Stimulated activated CD4-positive, alpha-beta T cell treated with anti-CD3 and anti-CD28 coated beads, Interleukin-2, amount 100 ng/mL, for 24 hours (primary cell): ENCODE measurements around the gene CUTA.

Experiments
- DNase-seq, 2 donors: peaks; one replicate each; pipeline ENCODE4 v3.0.0-alpha.2; 2020

Gene CUTA

DNA sequence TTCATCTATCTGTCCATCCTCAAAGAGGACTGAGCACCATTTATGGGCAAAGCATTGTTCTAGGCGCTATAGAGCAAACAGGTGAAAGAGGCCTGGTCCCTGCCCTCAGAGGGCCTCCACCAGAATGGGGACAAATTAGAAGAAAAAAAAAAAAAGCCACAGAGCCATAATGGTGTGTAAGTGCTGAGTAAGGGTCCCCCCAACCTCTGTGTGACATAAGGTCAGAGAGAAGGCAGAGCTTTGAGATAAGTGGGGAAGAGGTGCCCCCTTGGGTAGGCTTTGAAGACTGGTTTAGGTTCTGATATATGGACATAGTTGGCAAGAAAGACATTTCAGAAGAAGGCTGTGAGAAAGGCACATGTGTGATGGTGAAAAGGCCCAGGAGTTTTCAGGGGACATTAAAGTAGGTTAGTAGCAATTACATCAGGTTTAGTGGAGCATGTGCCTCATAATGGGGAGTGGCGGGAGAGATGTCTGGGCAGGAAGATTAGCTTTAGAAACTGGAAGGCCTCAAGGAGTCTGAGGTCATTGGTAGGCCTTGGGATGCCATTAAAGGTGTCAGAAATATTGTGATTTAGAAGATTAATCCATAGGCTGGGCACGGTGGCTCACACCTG, 21.2 kb upstream of the CUTA start:
- DNase-seq: no peak

DNA sequence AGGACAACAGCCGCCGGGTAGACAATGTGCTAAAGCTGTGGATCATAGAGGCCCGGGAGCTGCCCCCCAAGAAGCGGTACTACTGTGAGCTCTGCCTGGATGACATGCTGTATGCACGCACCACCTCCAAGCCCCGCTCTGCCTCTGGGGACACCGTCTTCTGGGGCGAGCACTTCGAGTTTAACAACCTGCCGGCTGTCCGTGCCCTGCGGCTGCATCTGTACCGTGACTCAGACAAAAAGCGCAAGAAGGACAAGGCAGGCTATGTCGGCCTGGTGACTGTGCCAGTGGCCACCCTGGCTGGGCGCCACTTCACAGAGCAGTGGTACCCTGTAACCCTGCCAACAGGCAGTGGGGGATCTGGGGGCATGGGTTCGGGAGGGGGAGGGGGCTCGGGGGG, 19.8 kb upstream of the CUTA start:
- no peak for DNase-seq

DNA sequence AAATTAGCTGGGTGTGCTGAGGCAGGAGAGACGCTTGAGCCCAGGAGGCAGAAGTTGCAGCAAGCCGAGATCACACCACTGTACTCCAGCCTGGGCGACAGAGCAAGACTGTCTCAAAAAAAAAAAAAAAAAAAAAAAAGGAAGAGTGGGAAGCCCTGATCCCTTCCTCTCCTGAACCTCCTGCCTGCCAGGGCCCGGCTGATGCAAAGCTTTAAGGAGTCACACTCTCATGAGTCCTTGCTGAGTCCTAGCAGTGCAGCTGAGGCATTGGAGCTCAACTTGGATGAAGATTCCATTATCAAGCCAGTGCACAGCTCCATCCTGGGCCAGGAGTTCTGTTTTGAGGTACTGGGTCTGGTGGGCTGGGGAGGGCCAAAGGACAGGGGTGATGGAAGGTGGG, 17.1 kb upstream of the CUTA start:
- DNase-seq: no peak

DNA sequence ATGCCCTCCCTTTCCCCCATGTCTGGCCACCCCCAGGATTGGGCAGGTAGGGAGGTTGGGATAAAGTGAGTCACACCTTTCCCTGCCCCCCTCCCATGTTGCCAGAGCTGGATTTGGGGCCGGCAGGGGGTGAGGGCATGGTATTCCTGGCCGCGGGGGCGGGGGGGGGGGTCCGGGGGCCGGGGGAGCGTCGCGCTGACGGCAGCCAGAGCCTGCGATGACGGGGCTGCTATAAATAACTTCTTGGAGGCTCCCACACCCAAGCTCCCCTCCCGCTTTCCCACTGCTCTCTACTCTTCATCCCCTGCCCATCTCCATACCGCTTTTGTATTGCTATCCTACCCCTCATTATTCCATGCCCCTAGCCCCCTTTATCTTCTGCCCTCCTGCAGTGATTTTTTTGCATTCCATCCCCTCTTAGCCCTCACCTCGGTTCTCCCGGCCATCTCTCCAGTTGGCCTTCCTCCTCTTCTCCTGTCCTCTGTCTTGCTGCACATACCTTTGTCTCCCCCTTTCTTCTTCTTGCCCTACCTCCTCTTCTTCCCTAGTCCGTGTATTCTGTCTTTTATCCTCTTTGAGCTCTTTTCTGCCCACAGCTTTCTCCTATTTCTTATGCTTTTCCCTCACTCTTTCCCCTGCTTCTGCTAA, 15.8 kb upstream of the CUTA start:
- no peak for DNase-seq

DNA sequence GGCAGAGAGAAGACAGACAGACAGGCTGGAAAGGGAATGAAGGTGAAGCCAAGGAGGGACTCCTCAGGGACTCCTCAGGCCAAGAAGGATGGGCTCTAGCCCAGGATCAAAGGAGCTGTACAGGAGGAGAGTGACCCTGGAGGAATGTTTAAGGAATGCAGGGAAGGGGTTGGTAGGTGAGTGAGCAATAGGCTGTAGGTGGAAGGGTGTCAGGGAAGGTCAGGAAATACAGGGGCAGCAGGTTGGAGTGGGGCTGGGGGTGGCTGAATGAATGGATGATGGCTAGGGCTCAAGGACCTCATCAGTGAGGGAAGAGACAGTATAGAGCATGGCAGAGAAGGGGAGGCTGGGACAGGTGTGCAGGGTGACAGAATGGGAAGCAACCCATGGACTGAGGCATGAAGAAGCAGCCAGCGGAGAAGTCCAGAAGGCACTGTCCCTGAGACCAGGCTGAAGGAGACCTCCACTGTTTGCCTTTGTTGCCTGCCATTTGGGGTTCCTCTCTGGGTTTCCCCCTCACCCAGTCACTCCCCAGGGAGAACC, 15.2 kb upstream of the CUTA start:
- no peak for DNase-seq

DNA sequence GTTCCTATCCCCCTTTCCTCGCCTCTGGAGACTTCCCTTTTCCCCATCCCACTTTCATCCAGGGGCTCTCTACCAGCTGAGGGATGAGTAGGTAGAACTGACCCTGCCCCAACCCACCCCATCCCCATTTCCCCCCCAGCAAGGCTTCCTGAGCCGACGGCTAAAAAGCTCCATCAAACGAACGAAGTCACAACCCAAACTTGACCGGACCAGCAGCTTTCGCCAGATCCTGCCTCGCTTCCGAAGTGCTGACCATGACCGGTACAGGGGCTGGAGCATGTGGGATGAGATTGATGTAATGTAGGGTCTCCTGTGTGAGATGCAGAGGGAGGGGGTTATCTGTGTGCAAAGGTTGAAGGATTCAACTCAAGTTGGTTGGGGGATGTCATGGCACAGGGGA, 14.6 kb upstream of the CUTA start:
- no peak for DNase-seq

DNA sequence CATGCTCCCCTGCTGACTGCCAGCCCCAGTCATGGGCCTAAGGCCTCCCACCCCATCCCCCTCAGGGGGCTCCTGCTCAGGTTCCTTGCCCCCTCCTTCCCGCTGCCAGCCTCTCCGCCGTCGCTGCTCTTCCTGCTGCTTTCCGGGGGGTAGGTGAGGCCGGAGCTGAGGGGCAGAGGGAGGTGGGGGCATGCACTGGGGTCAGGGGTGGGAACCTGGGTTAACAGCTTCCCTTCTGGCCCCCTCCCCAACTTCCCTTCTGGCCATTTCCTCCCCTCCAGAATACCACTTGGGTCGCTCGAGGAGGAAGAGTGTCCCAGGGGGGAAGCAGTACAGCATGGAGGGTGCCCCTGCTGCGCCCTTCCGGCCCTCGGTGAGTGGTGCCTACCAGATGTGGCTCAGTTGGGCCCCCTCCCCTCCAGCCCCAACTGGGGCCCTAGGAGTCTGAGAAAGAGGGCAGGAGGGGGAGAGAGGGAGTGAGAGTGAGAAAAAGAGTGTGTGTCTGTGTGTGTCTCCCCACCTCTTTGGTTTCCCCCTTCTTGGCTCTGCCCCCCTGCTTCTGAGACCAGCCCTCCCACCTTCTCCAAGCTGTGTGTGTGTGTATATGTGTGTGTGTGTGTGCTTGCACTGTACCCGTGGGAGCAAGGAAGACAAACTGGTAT, 14.1 kb upstream of the CUTA start:
- DNase-seq: no peak

DNA sequence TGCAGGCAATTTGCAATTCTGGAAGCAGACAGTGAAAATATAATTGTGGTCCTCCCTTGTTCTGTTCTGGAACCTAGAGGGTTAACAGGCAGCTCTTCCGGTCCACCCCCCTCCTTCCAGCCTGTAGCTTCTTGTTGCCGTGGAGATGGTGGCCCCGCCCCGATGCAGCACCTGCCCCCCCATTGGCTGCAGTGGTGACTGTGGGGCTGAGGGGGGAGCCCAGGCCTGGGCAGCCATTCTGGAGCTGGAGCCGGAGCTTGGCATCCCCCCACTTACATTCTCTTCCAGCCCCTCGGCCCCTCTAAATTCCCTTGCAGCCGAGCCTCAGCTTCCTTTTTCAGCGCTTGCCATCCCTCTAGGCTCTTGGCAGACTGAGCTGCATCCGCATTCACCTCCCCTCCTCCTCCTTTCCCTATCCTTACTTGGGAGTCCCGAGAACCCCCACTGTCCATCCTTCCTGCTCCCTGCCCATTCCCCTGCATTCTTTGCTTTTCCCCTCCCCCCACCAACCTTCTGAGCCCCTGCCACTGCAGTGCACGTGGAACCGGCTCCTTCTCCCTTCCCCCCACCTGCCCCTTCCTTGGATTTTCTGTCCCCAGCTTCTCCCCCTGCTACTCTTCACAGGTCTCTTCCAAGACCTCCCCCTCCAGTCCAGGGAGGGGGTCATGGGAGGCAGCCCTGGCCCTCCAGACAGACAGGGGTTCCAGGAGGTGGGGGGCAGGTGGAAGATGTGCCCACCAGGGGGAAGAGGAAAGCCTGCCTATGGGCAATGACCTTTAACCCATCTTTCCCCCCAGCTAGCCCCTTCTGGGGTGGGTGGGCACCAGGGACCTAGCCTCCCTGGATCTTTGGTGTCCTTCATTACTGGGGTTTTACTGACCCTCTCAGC, 13.3 kb upstream of the CUTA start:
- DNase-seq: peak; percentile 79 to 80

DNA sequence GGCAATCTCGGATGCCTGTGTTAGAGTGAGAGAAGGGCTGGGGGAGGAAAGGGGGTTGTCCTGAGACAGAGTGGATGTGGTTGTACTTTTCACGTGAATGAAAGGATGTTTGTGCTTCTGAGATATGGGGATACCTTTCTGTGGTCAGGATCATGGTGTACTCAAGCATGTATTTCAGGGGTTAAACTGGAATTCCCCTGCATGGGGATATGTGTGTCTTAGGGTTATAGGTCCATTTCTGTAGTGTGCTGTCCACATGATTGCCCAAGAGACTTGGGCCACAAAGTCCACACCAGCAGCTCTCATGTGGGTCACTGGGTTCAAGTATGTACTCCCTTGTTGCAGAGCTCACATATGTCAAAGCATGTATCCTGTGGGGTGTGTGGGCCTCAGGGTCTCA, 12.4 kb upstream of the CUTA start:
- DNase-seq: no peak

DNA sequence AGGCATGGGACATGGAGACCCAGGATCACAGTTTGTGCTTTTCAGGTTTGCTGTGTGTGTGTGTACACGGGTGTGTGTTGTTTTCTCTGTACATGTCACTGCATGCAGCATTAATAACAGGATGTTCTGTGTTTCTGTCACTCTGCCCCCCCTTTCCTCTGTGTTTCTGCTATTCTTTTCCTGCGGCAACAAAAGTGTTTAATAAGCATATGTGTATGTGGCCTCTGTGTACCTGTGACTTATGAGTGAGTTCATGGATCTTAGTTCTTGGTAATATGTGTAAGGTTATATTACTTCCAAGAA, 11.8 kb upstream of the CUTA start:
- no peak for DNase-seq

DNA sequence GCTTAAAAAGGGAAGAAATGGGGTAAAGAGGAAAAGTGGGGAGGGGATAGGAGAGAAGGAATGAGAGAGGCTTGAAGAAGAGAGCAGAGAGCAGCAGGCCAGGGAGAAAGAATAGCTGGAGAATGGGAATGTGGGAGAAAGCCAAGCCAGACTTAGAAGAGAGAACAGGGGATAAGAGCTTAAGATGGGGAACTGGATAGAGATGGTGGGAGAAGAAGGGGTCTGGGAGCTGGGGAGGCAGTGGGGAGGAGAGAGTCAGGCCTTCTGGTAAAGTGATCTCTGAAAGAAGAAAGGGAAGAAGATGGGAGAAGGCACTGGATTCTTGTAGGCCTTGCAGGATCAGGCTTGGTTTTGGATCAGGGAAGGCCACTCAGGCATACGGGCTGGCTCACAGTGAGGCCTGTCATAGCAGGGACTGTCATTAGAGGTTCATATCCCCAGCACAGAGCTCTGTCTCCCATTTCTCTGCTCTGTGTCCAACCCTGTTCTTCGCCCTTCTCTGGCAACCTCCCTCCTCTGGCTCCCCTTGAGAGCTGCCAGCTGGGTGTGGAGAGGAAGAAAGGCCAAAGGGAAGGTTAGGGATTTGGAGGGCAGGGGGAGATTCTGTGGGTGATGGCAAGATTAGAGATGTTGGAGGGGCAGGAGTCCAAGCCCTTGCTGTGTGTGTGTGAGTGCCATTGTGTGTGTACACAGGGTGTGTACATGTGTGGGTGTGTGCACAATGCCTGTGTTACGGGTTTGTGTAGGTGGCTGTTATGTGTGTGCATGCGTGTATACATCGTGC, 11.3 kb upstream of the CUTA start:
- no peak for DNase-seq

DNA sequence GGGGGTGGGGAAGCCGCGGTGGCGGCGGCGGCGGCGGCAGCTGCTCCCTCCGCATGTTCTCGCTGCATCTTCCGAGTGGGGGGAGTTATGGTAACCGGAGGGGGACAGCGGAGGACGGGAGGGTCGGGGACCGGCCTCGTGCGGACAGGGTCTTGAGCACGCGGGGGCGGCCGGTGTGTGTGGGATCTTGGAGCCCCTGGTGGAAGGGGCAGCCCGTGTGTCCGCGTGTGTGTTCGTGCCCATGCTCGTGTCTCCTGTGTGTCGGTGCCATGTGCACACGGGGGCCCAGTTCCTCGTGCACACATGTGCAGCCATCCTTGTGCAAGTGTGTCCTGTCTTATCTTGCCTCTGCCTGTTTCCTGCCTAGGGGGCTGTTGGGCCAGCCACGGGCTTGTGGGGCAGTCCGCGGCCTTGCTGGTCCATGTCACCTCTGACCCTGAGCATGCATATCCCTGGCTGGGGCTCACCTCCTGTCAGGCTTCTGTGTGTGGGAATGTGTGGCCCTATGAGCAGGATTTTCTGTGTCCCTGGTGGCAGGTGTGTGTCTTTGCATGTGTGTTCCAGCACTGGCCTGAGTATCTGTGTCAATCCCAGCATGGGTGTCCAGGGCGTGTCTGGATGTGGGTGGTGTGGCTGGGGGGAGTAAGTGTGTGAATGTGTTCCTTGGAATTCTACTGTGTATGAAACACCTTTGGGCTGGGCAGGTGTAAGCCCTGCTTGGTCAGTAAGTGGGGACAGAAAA, 10.5 kb upstream of the CUTA start:
- DNase-seq: peak; percentile 42 to 52

DNA sequence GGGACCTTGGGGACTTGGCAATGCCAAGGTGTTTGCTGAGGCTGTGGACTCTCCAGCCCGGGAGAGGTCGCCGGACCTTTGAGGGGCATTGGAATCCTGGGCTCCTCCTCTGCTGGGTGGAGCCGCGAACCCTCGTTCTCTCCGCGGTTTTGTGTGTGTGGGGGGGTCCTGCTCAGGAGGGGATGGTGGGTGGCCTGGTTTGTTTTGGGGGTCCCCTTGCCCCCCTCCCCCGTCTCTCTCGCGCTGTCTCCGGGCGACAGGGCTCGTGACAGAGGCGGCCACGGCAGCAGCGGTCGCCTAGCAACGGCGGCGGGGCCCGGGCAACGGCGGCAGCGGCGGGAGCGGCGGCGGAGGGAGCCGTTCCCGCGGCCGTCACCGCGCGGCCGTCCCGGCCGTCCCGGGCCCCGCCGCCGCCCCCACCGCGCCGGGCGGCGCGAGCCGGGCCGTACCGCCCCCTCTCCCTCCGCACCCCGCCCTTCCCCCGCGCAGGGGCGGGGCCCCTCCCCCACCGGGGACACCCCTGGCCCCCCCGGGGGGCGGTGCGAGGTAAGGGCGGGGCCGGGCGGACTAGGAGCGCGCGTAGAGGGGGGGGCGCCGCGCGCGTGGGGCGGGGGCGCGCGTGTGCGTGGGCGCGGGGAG, 9.8 kb upstream of the CUTA start:
- DNase-seq: peak; percentile 58 to 67

DNA sequence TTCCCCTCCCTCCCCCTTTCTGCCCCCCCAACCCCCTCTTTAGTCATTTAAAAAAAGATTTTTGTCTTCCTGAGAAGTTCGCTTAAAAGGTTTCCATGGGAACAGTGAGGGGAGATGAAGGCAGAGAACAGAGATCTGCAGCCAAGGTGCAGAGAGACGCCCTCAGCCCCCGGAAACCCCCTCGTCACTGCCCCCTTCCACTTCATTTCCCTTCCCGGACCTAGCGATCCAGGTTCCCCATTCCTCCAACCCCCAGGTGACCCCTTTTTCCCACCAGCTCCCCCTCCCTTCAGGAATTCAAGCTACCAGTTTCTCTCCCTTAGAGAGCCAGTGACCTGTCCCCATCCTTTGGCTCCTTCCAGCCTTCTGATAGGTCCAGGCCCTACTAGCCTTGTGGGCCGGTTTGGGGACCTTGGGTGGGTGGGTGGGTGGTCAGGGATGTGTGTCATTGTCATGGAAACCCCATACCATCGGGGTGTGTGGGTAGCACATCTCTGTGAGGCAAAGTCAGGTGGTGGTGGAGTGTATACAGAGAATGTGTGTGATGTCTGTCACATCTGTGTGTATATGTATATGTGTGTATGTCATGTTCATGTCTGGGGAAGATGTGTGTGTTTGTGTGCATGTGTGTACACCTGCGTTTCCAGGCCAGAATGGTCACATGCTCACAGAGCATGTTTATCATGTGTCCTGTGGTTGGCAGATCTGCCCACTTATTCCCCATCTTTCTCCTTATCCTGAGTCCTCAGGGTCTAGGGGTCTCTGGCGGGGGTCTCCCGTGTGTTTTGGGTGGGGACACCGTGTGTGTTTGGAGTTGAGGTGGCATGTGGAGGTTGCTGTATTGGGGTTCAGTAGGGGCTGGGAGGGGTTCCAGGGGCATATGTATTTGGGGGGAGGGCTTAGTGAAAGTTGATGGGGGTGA, 8.9 kb upstream of the CUTA start:
- no peak for DNase-seq

DNA sequence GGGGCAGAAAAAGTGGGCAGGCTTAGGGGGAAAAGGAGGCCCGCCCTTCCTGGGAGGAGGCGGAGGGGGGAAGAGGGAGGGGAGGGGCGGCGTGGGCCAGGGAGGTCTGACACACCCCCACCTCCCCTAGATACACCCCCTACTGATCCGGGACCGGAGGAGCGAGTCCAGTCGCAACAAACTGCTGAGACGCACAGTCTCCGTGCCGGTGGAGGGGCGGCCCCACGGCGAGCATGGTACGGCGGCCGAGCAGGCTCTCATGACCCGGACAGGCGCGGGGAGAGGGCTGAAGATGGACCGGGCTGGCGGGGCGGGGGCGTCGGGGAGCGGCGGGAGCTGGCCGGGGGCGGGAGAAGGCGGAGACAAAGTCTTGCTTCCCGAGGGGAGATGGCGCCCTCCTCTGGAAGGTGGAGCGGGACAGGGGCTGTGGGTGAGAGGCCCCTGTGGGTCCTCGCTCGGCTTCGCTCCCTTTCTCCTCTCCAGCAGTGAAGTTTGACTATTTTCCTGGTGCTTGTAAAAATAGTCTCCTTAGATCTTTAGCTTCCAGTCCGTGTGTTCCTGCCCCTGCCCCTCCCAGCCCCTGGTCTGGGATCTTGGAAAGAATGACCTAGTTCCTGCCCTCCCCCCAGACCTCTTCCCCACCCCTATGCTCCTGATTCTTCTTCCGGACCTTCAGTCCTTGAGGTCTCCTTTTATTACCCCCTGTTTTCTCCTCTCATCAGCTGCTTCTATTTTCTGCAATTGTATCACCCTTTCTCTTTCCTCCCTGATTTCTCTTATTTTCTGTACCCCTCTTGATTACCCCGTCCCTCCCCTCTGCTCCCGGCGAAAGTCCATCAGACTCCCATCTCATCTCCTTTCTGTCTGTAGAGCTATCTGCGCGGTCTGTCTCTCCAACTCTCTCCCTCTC, 8.0 kb upstream of the CUTA start:
- DNase-seq: peak; percentile 81 to 88

DNA sequence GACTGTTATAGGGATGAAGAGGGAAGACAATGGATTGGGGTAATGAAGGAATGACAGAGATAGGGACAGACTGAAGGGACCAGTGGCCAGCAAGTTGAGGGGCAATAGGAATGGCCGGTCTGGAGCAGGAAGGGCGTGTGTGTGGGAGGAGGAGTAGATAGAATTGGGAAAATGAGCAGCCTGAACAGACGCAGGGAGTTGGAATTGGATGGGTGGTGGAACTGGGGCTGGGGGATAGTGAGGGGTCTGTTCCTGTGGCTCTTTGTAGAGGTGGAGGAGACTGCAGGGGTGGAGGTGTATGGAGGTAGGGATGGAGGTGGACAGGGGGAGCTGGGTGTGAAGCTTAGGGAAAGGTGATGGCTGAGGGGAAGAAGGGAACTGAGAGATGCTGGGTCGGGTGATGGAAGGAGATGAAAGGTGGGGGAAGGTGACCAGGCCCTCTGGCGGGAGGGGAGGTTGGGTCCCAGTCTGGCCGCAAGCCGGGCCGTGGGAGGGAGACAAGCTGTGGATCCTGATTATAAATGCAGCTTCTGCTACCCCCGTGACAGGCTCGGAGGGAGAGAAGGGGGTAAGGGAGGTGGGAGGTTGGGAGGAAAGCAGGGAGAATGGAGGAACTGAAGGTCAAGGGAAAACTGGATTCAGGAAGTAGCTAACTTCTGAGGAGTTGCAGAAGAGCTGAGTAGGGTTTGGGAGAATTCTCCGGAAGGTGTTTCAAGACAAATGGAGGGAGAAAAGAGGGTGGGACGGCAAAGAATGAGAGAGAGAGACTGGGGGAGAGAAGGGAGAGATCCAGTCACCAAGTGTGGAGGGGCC, 7.2 kb upstream of the CUTA start:
- DNase-seq: no peak

DNA sequence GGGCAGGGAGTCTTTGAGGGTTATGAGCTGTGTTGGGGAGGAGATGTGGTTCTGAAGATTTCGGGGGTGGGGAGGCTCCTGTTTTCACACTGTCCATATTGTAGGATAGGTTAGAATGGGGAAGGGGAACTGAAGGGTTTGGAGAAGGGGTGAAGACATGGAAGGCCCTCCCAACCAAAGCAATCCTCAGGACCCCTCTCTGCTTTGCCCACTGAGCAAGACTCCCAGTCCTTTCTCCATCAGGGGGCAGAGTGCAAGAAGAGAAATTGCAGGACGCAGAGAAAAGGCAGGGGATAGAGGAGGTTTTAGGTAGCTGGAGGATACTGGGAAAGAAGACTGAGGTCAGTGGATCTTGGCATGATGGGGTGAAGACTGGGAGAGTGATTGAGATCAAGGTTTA, 5.9 kb upstream of the CUTA start:
- DNase-seq: no peak

DNA sequence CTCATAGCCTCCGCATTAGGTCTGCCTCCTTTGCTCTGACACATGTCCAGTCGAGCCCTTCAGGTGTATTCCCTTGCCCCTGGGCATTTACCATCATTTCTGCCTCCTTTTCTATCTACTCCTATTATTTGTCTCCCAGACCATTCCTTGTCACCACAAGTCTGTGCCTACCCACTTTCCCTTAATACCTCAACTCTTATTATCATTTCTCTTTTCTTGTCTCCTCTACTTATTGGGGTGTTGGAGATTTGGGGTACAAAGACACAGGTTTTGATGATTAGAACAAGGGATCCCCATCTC, 3.4 kb upstream of the CUTA start:
- no peak for DNase-seq
